ENCODE data around the gene PCDHB12. TPM values are rescaled to one million over a fixed set of nuclear protein-coding genes. Genes with fewer than 3 reads are reported as not detected.
"Not testable (repeated sequence)": the region's sequence is repeated elsewhere in the genome, so short reads cannot be mapped to it uniquely, and the experiment has no call there.

Gene PCDHB12
- total RNA-seq, 1 experiment from 2014 or later = 1.6 TPM

GRCh38 chr5:141192110-141192725 lies 16.3 kb upstream of the PCDHB12 start, which contains the start of gene PCDHB10:
Gene PCDHB10, plus strand, starts transcription at chr5:141192353. Its CDS starts 200 bp downstream, at chr5:141192553.
- CTCF ChIA-PET = interaction anchor here (1.0 to 1.2 kb wide), 2 partner anchors 158 to 366 kb away, joined by 3 read pairs; partner anchors contain the start of gene PCDHGB1
- H3K4me3 Mint-ChIP-seq (ENCODE audit: low read depth, unreplicated experiment) = peak within 1 kb of the TSS; percentile 46
- TF ChIP-seq, protein P1, sequence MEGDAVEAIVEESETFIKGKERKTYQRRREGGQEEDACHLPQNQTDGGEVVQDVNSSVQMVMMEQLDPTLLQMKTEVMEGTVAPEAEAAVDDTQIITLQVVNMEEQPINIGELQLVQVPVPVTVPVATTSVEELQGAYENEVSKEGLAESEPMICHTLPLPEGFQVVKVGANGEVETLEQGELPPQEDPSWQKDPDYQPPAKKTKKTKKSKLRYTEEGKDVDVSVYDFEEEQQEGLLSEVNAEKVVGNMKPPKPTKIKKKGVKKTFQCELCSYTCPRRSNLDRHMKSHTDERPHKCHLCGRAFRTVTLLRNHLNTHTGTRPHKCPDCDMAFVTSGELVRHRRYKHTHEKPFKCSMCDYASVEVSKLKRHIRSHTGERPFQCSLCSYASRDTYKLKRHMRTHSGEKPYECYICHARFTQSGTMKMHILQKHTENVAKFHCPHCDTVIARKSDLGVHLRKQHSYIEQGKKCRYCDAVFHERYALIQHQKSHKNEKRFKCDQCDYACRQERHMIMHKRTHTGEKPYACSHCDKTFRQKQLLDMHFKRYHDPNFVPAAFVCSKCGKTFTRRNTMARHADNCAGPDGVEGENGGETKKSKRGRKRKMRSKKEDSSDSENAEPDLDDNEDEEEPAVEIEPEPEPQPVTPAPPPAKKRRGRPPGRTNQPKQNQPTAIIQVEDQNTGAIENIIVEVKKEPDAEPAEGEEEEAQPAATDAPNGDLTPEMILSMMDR (IDR thresholded peaks at IDR 0.05; ENCODE audit: unreplicated experiment) = no peak
- peak; percentile 59 for DNase-seq
- no peak within 1 kb of the TSS for H3K27ac Mint-ChIP-seq (ENCODE audit: unreplicated experiment)
- intact Hi-C loops (cut with micrococcal nuclease; ENCODE audit: unreplicated experiment) = no loop called here
- H3K36me3 Mint-ChIP-seq (ENCODE audit: insufficient read depth, unreplicated experiment) = no peaks in the 10 kb centered on the region
- H3K9me3 Mint-ChIP-seq (ENCODE audit: low read depth, unreplicated experiment) = peaks cover 17% of the 10 kb centered on the region
- BruUV-seq (replicated peaks) = no TSS peak
- no peaks in the 10 kb centered on the region for H3K27me3 Mint-ChIP-seq (ENCODE audit: unreplicated experiment)
- H3K4me1 Mint-ChIP-seq (ENCODE audit: low read depth, unreplicated experiment) = no peaks in the 10 kb centered on the region

DNA sequence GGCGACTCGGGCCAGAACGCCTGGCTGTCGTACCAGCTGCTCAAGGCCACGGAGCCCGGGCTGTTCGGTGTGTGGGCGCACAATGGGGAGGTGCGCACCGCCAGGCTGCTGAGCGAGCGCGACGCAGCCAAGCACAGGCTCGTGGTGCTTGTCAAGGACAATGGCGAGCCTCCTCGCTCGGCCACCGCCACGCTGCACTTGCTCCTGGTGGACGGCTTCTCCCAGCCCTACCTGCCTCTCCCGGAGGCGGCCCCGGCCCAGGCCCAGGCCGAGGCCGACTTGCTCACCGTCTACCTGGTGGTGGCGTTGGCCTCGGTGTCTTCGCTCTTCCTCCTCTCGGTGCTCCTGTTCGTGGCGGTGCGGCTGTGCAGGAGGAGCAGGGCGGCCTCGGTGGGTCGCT lies 14.2 kb upstream of the PCDHB12 start:
- peaks cover 16% of the 10 kb centered on the region for H3K9me3 Mint-ChIP-seq (ENCODE audit: low read depth, unreplicated experiment)
- DNase-seq; CTCF ChIA-PET; BruUV-seq (replicated peaks); H3K4me1 Mint-ChIP-seq (ENCODE audit: low read depth, unreplicated experiment); H3K27me3 Mint-ChIP-seq (ENCODE audit: unreplicated experiment); H3K27ac Mint-ChIP-seq (ENCODE audit: unreplicated experiment); intact Hi-C loops (cut with micrococcal nuclease; ENCODE audit: unreplicated experiment); H3K4me3 Mint-ChIP-seq (ENCODE audit: low read depth, unreplicated experiment); H3K36me3 Mint-ChIP-seq (ENCODE audit: insufficient read depth, unreplicated experiment): not testable (repeated sequence)

DNA sequence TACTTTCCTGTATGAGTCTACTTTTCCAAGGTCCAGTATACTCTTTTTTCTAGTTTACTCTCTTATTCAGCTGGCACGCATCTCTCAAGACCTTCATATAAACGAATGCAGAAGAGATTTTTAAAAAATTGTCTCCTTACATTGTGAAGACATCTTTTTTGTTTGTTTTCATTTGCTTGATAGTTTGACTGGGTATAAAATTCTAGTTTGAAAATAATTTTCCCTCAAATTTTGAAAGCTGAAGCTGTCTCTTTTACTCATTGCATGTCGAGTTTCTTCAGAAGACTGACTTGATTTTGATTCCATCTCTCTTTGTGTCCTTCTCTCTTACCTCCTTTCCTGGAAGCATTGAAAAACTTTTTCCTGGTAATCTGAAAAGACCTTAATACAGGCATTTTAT lies 12.2 kb upstream of the PCDHB12 start:
- peaks cover 16% of the 10 kb centered on the region for H3K9me3 Mint-ChIP-seq (ENCODE audit: low read depth, unreplicated experiment)
- no TSS peak for BruUV-seq (replicated peaks)
- CTCF ChIA-PET = no interaction called here
- H3K4me1 Mint-ChIP-seq (ENCODE audit: low read depth, unreplicated experiment) = no peaks in the 10 kb centered on the region
- no peak for DNase-seq
- intact Hi-C loops (cut with micrococcal nuclease; ENCODE audit: unreplicated experiment) = no loop called here
- no peaks in the 10 kb centered on the region for H3K36me3 Mint-ChIP-seq (ENCODE audit: insufficient read depth, unreplicated experiment)
- TF ChIP-seq, protein P1 (IDR thresholded peaks at IDR 0.05; ENCODE audit: unreplicated experiment) = no peak
- H3K27me3 Mint-ChIP-seq (ENCODE audit: unreplicated experiment) = no peaks in the 10 kb centered on the region
- no peak overlapping the region for H3K27ac Mint-ChIP-seq (ENCODE audit: unreplicated experiment)
- no peak overlapping the region for H3K4me3 Mint-ChIP-seq (ENCODE audit: low read depth, unreplicated experiment)

- BruUV-seq (replicated peaks) = no TSS peak
- H3K4me1 Mint-ChIP-seq (ENCODE audit: low read depth, unreplicated experiment) = no peaks in the 10 kb centered on the region
- DNase-seq = no peak
- H3K36me3 Mint-ChIP-seq (ENCODE audit: insufficient read depth, unreplicated experiment) = no peaks in the 10 kb centered on the region
- peaks cover 8% of the 10 kb centered on the region for H3K9me3 Mint-ChIP-seq (ENCODE audit: low read depth, unreplicated experiment)
- TF ChIP-seq, protein P1 (IDR thresholded peaks at IDR 0.05; ENCODE audit: unreplicated experiment) = no peak
- no peak within 1 kb of the TSS for H3K4me3 Mint-ChIP-seq (ENCODE audit: low read depth, unreplicated experiment)
- CTCF ChIA-PET = interaction anchor here (1.6 kb wide), 1 partner anchor 368 kb away, joined by 4 read pairs; no protein-coding TSS in a partner anchor
- no peak within 1 kb of the TSS for H3K27ac Mint-ChIP-seq (ENCODE audit: unreplicated experiment)
- no peaks in the 10 kb centered on the region for H3K27me3 Mint-ChIP-seq (ENCODE audit: unreplicated experiment)
- intact Hi-C loops (cut with micrococcal nuclease; ENCODE audit: unreplicated experiment) = no loop called here
Observed at GRCh38 chr5:141199359-141200235, 8.9 kb upstream of the PCDHB12 start, which contains the start of gene PCDHB11. Gene PCDHB11, plus strand, starts transcription at chr5:141199627. Its CDS starts 148 bp downstream, at chr5:141199775.

DNA sequence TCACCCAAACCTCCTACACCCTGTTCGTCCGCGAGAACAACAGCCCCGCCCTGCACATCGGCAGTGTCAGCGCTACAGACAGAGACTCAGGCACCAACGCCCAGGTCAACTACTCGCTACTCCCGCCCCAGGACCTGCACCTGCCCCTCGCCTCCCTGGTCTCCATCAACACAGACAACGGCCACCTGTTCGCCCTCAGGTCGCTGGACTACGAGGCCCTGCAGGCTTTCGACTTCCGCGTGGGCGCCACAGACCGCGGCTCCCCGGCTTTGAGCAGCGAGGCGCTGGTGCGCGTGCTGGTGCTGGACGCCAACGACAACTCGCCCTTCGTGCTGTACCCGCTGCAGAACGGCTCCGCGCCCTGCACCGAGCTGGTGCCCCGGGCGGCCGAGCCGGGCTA lies 7.4 kb upstream of the PCDHB12 start:
- H3K27ac Mint-ChIP-seq (ENCODE audit: unreplicated experiment); H3K9me3 Mint-ChIP-seq (ENCODE audit: low read depth, unreplicated experiment); BruUV-seq (replicated peaks); H3K4me3 Mint-ChIP-seq (ENCODE audit: low read depth, unreplicated experiment); H3K4me1 Mint-ChIP-seq (ENCODE audit: low read depth, unreplicated experiment); H3K27me3 Mint-ChIP-seq (ENCODE audit: unreplicated experiment); H3K36me3 Mint-ChIP-seq (ENCODE audit: insufficient read depth, unreplicated experiment); DNase-seq; intact Hi-C loops (cut with micrococcal nuclease; ENCODE audit: unreplicated experiment); CTCF ChIA-PET: not testable (repeated sequence)

- H3K4me1 Mint-ChIP-seq (ENCODE audit: low read depth, unreplicated experiment); intact Hi-C loops (cut with micrococcal nuclease; ENCODE audit: unreplicated experiment); BruUV-seq (replicated peaks); DNase-seq; H3K36me3 Mint-ChIP-seq (ENCODE audit: insufficient read depth, unreplicated experiment); H3K27ac Mint-ChIP-seq (ENCODE audit: unreplicated experiment); H3K27me3 Mint-ChIP-seq (ENCODE audit: unreplicated experiment); H3K4me3 Mint-ChIP-seq (ENCODE audit: low read depth, unreplicated experiment); H3K9me3 Mint-ChIP-seq (ENCODE audit: low read depth, unreplicated experiment): not testable (repeated sequence)
- CTCF ChIA-PET = interaction anchor here (0.7 kb wide), 1 partner anchor 132 kb away, joined by 3 read pairs; no protein-coding TSS in a partner anchor
Observed at GRCh38 chr5:141201646-141202045, 6.9 kb upstream of the PCDHB12 start.

DNA sequence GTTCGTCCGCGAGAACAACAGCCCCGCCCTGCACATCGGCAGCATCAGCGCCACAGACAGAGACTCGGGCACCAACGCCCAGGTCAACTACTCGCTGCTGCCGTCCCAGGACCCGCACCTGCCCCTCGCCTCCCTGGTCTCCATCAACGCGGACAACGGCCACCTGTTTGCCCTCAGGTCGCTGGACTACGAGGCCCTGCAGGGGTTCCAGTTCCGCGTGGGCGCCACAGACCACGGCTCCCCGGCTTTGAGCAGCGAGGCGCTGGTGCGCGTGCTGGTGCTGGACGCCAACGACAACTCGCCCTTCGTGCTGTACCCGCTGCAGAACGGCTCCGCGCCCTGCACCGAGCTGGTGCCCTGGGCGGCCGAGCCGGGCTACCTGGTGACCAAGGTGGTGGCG lies 1.8 kb downstream of the PCDHB12 start:
- CTCF ChIA-PET; intact Hi-C loops (cut with micrococcal nuclease; ENCODE audit: unreplicated experiment); H3K27me3 Mint-ChIP-seq (ENCODE audit: unreplicated experiment); H3K36me3 Mint-ChIP-seq (ENCODE audit: insufficient read depth, unreplicated experiment); H3K4me3 Mint-ChIP-seq (ENCODE audit: low read depth, unreplicated experiment); H3K27ac Mint-ChIP-seq (ENCODE audit: unreplicated experiment); H3K4me1 Mint-ChIP-seq (ENCODE audit: low read depth, unreplicated experiment); BruUV-seq (replicated peaks); DNase-seq: not testable (repeated sequence)
- peaks cover 11% of the 10 kb centered on the region for H3K9me3 Mint-ChIP-seq (ENCODE audit: low read depth, unreplicated experiment)

Measured in Calu3 (cell line).